ENCODE data around the gene CAMTA1.

Gene CAMTA1

GRCh38 chr1:7579016-7579415, 793.8 kb downstream of the CAMTA1 start:
- TF ChIP-seq CTCF (IDR thresholded peaks at IDR 0.05; ENCODE audit: control insufficient read depth, extremely low read depth, insufficient read depth) = no peak
- no peak for DNase-seq (ENCODE audit: low read depth)
- H3K4me3 ChIP-seq (ENCODE audit: low read depth, low read length) = no peak overlapping the region

GRCh38 chr1:7579831-7580804, 794.9 kb downstream of the CAMTA1 start:
- DNase-seq (ENCODE audit: low read depth) = no peak
- H3K4me3 ChIP-seq (ENCODE audit: low read depth, low read length) = no peak overlapping the region
- no peak for TF ChIP-seq CTCF (IDR thresholded peaks at IDR 0.05; ENCODE audit: control insufficient read depth, extremely low read depth, insufficient read depth)

GRCh38 chr1:7580923-7581753, 795.9 kb downstream of the CAMTA1 start:
- no peak overlapping the region for H3K4me3 ChIP-seq (ENCODE audit: low read depth, low read length)
- no peak for DNase-seq (ENCODE audit: low read depth)
- TF ChIP-seq CTCF (IDR thresholded peaks at IDR 0.05; ENCODE audit: control insufficient read depth, extremely low read depth, insufficient read depth) = no peak

- DNase-seq (ENCODE audit: low read depth) = no peak
- TF ChIP-seq CTCF (IDR thresholded peaks at IDR 0.05; ENCODE audit: control insufficient read depth, extremely low read depth, insufficient read depth) = no peak
- no peak overlapping the region for H3K4me3 ChIP-seq (ENCODE audit: low read depth, low read length)
These were observed 796.7 kb downstream of the CAMTA1 start for GRCh38 chr1:7581754-7582459.

GRCh38 chr1:7582460-7582972, 797.3 kb downstream of the CAMTA1 start:
- TF ChIP-seq CTCF (IDR thresholded peaks at IDR 0.05; ENCODE audit: control insufficient read depth, extremely low read depth, insufficient read depth) = no peak
- no peak overlapping the region for H3K4me3 ChIP-seq (ENCODE audit: low read depth, low read length)
- DNase-seq (ENCODE audit: low read depth) = no peak

- no peak for TF ChIP-seq CTCF (IDR thresholded peaks at IDR 0.05; ENCODE audit: control insufficient read depth, extremely low read depth, insufficient read depth)
- no peak overlapping the region for H3K4me3 ChIP-seq (ENCODE audit: low read depth, low read length)
- DNase-seq (ENCODE audit: low read depth) = no peak
These were observed 798.2 kb downstream of the CAMTA1 start for GRCh38 chr1:7583291-7584096.
